Measurements from ENCODE around the gene CDK14.
A peak's percentile ranks its signal among the peaks of the same experiment; 100 is the strongest.

The CDK14 gene

DNA sequence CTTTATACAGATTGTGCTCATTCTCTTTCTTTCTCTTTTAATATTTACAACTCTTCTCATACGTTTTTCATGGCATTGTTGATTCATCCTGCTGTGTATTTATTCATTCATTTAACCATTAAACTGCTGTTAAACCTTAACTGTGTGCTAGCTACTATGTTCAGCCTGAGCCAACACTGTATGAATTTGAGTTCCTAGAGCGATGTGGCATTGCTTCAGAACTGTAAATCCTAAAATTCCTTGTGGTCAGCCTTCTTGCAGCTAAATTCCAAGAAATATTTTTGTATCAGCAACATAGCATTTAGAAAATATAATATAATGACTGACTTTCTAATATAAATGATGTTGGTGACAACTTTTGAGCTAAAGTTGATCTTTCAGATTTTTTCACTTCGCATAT lies 483.4 kb downstream of the CDK14 start:
- DNase-seq, result no peak

DNA sequence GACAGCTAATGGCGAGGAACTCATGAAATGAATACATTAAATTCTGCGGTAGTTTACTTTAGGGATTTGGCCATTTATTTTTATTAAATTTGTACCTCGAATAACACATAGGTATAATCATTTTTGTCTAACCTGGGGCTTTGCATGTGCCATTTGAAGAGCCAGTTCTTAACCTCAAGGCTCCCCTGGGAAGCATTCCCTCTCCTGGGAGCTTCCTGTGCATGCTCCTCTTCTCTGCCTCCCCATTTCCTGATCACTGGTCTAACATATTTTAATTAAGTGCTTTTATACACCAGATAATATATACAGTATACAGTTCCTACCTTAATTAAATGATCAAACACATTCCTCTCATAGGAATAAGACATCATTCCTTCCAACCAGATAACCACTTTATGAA lies 484.2 kb downstream of the CDK14 start:
- DNase-seq, result no peak

DNA sequence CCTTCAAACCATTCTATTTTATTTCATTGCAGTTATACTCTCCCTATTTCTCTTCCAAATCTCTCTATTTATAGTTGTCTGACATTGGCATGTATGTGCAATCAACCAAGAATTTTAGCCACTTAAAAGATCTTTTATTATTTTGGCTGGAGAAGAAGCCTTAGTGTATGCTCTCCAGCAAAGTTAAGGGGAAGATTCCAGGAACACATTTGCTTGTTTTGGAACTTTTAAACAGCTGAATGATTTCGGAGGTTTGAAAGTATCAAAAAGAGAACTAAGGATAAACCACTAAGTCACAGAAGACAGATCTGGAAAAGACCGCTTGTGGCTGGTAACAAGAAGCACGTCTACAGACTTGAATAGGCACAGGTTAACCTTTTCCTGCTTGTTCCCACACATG lies 485.9 kb downstream of the CDK14 start:
- no peak for DNase-seq

DNA sequence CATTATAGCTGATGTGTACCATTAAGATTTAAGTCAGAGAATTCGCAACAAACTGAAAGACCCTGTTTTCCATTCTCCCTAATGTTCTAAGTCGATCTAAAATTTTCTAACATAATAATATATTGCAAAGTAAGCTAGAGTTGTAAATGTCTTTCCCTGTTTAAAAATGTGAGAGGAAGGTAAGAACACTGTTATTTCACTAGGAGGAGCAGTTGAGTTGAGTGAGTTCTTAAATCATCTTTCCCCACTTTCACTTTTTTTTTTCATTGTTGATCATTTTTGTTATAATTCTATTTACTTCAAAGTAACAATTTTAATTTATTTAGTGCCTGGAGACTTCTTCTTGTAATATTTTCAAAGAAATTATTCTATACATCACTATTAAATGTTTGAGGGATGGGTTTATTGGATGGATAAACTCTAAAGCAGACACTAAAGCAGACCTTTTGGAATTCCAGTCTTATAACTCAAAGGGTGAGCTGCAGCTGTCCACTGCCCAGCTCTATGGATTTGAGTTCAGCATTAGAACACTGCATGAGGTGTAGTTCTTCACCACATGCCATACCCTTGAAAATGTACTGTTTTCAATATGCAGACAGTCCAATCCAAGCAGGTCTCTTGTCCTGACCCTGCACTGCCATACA lies 486.9 kb downstream of the CDK14 start:
- no peak for DNase-seq

DNA sequence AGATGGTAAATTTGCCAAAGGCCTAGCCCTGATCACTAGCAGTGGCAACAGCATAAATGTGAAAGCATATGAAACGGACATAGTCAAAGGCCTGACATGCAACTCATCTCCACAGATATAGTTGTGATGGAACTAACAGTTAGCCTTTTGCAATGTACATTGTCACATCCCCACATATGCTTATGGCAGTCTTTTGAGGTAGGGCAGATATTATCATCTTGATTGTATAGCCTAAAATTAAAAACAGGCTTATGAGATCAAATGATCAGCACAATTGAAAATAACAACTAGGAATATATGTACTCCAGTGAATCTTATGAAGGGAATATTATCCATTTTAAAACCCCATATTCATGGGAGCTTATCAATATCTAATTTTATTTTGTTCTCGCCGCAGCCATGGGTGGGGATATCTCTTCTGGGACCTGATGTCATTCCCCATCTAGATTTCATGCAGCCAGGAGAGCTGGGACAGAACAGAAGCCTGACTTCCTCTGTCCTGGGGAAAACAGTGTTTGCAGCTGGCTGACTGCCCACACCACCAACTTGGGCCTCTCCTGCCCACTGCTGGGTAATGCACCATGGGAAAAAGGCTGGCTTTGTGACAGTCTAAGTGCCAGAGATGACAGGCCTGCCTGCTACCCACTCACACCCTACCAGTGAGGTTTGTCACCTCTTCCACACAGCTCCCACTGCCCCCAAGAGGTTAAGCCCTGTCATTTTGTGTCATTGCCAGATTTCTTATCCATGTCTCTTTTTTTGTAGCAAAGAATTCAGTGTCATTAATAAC lies 487.9 kb downstream of the CDK14 start:
- no peak for DNase-seq

DNA sequence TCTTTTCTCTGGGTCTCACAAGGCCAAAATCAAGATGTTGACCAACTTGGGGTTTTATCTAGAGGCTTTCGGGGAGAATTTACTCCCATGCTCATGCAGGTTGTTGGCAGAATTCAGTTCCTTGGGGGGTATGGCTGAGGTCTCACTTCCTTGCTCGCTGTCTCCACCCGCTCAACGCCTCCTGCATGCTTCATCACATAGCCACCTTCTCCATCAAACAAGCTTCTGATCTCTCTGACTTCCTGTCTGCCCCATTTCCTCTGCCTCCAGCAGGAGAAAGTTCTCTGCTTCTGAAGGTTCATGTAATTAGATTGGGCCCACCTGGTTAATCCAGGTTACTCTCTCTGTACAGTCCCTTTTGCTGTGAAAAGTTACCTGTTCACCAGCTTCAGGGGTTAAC lies 489.1 kb downstream of the CDK14 start:
- peak; percentile 54 for DNase-seq

DNA sequence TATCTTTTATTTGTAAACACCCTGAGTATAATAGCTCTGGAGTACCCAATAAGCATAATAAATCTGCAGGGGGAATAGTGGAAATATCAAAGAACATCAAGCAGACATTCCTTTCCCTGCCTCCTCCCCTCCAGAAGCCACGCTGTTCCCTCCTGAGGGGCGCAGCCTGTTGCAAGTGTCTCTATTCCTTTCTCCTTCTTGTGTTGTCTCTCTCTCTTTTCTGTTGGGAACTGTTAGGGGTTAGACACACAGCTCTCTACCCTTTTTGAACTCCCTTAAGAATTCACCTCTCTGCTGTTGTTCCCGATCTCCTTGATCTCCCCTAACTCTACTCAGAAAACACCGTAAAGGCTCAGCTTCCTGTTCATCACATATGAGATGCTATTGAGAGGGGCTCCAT lies 490.1 kb downstream of the CDK14 start:
- no peak for DNase-seq

DNA sequence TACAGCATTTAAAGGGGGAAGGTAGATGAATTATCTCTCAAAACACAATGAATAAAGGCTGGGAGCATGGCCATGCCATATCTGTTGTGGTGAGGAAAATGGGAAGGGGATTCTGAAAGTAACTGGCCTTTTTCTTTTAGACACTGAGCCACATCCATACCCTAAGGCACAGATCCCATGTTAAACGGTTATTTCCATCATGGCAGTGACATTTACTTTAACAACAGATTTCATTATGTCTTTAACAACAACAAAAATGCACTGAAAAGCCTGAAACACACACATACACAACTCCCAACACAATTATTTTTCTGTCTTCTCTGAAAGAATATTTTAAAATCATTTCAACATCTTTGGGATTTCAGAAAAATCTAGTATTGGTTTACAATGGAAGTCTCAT lies 492.0 kb downstream of the CDK14 start:
- no peak for DNase-seq

DNA sequence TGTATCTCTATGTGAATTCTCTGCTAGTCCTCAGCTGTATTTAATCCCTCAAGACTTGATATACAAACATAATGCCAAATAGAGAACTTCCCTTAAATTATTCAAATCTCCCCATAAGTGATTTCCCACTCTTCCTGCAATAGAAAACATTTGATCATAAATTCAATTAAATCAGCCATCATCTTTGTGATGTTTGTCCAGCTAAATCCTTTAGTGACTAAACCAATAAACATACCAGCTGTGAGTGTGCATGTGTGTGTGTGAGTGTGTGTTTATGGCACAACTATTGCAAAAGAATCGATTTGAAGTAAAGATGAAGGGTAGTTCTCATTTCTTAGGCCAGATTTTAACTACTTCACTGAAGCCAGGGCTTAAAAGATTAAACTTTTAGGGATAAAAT lies 492.6 kb downstream of the CDK14 start:
- no peak for DNase-seq

DNA sequence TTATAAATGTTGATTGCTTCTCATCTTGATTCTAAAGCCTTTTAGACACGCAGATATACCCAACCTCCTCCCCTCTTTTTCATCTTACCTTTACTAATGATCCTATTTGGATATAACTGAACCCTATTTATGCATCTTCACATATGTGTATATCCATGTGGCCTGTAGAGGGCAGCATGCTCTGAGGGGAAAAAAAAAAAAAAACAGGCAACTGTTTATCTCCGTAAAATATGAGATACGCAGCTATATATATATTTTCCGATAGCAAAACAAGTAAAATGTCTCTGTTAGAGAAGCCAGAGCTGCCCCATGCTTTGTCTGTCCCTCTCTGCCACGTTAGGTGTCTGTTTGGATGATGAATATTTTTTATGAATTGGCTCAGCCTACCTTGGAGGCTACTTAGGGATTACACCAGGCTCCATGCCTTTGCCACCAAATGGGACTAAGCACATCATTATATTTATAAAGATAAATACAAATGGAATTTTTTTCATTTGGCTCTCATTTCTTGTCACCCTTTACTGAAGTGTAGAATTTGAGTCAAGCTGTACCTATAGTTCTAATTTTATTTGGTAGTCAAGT lies 493.4 kb downstream of the CDK14 start:
- peak; percentile 37 for DNase-seq

DNA sequence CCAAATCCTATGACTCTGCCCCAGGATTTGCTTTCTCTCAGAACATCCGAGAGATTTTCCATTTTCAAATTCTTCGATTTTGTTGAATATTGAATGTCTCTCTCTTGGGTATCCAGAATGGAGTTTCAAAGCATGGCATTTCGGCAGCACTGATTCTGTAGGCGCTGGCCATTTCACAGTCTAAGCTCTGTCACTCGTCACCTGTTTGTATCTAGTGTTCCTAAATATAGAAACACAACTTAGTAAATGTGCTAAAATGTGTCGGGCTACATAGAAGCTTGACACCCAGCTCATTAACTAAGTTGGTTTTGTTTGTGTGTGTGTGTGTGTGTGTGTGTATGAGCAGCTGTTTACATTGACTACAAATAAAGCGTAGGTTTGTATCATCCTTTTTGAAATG lies 494.6 kb downstream of the CDK14 start:
- DNase-seq, result no peak

DNA sequence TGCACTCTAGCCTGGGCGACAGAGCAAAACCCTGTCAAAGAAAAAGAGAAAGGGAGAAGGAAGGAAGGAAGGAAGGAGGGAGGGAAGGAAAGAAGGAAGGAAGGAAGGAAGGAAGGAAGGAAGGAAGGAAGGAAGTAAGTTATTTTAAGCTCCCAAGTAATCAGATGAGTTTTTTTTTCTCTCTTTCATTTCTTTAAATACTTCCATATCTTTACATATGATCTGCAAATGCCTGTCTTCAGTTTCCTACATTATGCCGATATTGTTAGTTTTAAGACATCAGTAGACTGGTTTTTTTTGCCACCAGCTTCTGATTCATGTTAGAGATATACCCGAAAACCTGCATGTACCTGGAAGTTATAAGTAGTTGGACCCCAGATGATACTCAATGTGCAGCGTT lies 495.5 kb downstream of the CDK14 start:
- no peak for DNase-seq

DNA sequence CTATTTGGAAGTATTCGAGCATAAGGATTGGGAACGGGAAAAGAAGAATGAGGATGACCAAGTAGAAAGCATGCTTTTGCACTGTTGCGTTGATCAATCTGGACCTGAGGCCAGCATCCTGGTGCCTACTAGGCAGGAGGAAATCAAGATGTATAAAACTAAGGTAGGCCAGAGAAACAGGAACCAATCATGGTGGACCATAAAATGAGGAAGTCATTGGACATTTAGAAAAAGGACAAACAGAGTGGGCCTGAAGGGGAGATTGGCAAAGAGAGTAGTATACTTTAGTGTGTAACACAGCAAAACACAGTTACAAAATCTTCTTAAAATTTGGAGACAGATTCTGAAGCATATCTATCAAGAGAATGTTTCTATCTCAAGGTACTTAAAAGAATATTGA lies 497.1 kb downstream of the CDK14 start:
- no peak for DNase-seq

DNA sequence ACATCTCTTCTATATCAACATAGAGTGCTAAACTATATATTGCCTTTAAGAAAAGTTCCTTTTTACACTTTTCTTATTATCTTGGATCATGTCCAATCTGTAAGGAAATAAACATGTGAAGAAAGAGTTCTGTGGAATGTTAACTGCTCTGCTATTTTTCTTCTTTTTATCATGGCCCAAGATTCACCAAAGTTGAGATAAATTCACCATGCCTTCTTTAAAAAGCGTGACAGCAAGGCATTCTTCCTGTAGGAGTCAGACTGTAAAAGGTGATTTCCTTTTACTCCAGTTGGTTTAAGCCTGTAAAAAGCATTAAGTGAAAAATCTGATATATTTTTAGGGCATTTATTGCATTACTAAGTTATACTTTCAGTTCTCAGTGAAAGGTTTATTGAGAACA lies 502.4 kb downstream of the CDK14 start:
- DNase-seq, result no peak

DNA sequence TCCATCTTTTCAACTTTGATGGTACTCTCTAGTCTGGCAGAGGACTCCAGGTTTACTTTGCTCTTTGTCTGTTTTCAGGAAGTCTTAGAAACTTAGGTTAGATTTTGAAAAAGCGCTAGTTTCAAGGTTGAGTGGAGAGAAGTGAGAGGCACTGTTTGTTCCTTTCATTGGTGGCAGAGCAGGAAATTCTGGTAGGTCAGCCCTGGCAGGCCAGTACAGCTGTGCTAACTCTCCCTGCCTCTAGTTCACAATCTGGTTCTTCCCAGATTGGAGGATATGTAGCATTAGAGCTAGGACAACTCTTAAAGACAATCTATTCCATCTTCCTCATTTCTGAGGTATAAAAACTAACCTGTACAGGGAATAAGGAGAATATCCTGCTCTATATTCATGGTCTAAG lies 507.2 kb downstream of the CDK14 start:
- no peak for DNase-seq

DNA sequence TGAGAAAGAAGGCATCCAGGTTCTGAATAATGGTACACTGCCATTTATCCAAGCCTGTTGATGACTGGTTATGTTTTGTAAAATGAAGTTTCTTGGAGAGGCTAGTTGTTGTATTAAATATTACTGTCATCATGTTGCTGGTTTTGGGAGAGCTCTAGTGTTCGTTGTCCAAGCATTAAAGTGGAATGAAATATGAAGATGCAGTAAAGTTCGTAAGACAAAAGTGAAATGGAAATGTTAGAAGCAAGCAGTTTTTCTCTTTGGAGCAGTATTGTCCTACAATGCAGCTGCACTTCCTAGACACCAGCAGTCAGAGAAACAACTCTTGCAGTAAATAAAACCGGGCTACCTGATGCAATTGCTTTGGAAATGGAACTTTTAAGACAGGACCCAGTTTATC lies 511.3 kb downstream of the CDK14 start:
- DNase-seq, result no peak

DNA sequence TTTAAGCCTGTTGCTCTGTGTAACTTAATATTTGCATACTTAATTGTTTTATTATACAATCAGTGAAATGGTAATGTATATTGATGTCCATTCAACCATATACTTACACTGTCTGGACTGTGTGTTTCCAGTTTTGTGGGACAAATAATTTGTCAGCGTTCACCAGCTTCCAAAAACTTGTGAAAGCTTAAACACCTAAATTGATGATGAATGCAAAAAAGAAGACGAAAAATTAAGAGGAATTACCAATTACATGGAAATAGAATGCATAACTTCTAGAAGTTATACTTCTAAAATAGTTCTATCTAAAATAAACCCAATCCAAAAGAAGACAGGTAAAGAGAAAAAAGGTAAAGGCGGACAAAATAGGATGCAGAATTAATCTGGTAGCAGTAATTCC lies 513.1 kb downstream of the CDK14 start:
- no peak for DNase-seq

DNA sequence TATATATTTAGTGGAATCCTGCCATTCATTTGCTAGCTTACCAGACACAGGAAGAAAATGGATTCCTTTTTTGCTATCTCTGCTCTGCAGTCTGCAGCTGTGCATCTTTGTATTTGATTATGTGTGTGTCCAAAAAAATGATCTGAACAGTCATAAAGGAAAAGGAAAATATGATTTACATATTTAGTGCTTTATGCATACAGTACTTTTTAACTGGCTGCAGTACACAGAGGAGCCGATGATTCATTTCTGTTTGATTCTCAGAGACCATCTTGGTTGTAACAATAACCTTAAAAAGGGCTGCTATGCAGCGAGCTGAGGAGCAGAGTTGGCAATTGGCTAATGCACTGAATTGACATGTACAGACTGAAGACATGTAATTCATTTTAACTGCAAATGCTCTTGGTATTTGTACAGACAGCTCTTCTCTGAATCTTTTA lies 516.8 kb downstream of the CDK14 start:
- no peak for DNase-seq

DNA sequence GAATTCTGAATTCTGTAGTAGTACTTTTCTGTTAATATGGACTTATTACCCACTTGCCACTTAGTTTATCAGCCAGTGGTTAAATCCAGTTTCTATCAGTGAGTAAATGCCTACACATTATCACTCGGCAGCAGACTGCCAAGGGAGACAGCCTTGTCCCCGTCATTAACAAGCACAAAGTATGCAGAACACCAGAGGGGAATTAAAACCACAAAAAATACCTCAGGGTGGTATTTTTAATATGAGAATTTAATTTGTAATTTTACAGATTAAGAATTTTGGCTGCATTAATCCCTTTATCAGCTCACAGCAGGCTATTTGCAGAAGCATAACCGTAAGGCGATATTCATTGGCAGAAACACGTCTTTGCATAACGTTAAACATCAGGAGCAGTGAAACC lies 518.1 kb downstream of the CDK14 start:
- no peak for DNase-seq

DNA sequence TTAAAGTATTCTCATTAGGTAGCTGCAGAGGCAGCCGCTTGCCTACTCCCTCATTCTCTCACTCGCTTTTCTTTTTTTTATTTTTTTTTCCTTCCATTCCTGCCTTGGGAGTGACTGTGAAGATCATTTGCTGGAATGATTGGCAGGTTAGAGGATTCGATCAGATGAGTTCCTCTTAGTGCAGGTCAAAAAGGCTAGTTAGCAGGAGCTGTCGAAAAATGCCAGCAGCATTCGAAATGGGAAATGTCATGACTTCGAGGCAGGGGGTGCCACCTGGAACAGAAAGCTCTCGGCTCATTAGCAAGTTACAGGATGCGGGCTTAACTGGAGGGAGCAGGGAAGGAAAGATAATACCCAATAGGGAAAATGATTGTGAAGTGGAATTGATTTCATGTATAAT lies 530.6 kb downstream of the CDK14 start:
- no peak for DNase-seq

DNA sequence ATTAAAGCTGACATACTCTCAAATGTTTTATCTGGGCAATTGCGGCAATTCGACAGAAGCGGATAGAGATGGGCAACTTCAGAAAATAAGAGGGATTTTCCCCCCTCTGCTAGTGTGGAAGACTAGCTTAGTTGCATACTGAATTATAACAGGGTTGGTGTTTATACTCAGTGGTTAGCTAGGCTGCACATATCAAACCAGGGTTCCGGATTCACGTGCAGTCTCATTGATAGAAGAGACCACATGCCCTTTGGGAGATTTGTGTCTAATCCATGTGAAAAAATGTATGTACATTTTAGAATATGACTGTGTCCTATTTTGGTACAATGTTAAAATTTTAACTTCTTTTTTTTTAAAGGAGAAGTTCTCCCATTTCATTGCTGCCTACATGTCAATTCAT lies 531.2 kb downstream of the CDK14 start:
- no peak for DNase-seq

DNA sequence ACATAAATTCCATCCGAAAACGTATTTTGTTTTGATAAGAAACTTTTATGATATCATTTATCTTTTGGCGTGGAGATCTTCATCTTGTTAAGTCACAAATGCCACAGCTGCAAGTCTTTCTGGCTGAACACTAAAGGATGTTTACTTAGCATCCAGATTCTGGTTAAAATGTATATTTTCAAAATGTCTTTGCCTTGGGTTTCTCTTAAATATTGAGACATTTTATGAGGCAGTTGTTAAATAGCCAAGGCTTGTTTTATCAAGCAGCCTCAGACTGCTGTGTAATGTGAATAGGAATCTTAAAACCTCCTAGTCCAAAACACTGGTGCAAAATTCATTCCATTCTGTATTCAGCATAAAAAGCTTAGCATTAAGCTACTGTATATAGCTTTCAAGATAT lies 531.8 kb downstream of the CDK14 start:
- no peak for DNase-seq

DNA sequence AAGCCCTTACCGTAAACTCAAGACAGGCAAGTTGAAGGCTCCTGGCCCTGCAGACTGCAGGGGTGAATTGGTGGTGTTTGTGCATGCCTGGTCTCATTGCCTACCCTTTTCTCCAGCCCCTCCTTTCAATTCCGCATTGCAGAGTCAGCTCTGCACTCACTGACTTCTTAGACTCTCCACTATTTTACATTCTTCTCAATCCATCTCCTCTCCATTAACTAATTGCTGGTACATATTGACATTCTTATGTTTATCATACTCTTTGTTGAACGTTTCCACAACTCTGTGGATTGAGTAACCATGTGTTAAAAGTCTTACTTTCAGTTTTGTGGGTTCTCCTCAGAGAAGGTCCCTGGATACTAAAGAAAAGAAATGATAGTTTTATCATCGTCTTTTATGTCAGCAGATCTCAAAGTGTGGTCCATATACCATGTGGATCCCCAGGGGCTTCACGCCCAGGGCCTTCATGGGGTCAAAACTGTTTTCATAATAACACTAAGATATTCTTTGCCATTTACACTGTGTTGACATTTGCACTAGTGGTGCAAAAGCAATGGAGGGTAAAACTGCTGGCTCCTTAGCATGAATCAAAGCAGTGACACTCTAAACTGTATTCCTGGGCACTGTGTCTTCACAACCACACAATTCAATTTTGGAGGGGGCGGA lies 532.7 kb downstream of the CDK14 start:
- DNase-seq, result no peak

DNA sequence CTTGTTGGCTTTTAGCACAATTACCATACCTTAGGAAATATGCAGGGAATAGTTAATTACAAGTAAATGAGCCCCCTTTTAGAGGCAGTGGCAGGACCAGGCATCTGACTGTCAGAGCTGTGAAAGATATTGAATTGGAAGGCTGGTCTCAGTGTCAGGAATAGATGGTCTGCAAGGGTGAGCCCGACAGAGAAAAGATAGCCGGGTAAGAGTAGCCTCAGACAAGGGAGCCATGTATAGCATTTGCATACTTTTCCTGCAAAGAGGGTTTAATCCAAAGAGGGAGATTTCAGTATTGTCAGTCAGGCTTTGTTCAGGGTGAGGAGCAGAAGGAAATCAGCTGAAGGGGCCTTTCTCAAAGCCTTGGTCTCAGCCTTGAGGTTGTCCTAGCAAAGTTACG lies 539.2 kb downstream of the CDK14 start:
- DNase-seq, result no peak
